GM18870 (cell line): ENCODE data around the gene SRCAP.

Source experiments
- ATAC-seq: cut with Tn5 transposase; IDR thresholded peaks from one replicate; pipeline ENCODE4 v1.9.1; 2021; ENCODE audit warnings: moderate library complexity; ENCODE audit not compliant: unreplicated experiment

Gene SRCAP

DNA sequence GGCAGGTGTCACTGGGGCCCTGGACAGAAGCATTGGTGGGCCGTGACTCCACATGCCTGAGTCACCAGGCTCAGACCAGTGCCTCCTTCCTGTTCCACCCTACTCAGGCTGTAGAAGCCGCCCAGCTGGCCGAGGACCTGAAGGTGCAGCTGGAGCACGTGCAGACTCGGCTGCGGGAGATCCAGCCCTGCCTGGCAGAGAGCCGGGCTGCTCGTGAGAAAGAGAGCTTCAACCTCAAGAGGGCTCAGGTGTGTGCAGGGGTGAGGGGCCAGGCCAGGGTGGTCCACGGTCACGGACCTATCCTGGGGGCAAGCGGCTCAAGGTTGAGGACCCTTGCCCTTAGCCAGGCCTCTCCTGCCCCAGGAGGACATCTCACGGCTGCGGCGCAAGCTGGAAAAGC, 72.8 kb downstream of the SRCAP start:
- ATAC-seq: no peak

DNA sequence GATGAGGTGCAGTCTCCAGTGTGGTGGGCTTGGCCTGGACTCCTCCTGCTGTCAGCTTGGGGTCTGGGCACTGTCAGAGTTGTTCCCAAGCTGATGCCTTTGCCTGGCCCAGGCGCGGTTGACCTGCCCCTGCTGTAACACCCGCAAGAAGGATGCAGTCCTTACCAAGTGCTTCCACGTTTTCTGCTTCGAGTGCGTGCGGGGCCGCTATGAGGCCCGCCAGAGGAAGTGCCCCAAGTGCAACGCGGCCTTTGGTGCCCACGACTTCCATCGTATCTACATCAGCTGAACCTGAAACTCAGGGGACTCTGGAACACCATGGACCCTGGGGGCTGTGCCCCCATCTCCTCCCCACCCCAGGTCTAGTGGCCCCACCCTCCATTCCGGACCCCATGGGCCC, 74.9 kb downstream of the SRCAP start:
- no peak for ATAC-seq

DNA sequence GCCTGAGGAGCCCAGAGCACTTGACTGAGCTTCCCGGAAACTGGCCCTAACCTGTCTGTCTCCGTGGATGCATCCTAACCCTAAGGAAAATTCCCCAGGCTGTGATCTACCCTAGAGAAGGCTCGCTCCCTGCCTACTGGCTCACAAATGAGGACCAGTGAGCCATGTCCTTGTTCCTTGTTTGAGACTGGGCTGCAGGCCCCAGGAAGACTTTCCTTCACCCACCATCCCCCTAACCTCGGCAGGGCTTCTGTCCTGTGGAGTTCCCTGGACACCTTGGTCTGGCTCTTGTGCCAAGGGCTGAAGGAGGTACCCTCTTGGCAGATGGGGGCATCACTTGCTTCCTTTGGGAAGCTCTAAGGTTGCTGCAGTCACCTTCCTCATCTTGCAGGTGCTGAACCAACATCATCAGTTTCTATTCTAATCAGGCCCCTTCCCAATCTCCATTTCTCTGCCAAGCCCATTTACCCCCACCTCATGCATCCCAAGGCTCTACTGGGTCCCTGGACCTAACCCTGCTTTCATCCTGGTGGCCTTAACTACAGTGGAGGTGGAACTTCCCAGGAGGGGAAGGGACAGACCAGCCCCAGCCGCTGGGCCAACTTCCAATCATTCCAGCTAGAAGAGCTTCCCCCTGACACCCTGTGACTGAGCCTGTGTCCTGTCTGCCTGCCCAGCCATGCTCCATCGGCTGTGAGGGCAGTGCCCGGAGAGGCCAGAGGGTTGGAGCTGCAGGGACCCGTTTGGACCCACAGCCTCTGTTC, 75.6 kb downstream of the SRCAP start:
- no peak for ATAC-seq

DNA sequence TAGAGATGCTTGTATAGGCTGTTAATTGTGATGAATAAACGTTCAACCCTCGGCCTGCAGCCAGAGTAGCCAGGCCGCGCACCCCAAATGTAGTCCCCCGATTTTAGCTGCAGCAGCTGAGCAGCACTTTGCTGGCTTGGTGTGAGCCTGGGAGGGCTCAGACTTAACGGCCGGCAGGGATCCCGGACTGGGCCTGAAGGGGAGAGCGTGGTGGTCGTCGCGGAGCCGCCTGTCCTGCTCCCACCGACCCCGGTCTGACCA, 76.1 kb downstream of the SRCAP start:
- ATAC-seq: no peak

DNA sequence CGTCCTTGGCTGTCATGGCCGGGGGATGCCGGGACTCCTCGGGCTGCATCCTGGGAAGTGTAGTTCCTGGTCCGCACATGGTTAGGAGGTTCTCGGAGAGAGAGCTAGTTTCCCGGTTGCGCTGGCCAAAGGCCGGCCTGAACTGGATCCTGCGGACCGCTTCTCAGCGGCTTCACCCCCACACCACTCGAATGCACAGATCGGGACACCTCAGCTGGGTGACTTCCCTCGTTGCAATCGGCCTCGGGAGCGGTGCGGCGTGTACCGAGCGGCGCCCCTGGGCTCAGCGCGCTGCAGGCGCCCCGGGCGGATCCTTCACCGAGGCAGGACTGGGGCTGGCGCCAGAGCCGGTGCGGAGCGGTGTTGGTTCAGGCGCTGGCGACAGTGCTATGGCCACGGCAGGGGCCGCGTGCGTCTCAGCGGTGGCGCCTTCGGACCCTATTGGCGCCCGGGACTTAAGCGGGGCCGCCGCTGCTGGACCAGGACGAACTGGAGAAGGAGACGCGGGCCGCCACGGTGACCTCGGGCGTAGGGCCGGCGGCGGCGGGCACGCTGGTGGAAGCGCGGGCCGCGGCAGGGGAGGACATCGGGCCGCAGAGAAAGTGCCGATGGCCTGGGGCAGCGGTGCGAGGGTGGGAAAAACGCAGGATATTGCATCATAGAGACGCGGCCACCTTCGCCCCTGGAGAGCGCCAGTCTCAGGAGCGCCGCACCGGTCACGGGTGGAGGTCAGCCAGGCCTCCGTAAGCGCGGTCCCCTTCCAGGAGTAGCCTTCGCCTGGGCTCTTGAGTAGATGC, 76.6 kb downstream of the SRCAP start:
- no peak for ATAC-seq

DNA sequence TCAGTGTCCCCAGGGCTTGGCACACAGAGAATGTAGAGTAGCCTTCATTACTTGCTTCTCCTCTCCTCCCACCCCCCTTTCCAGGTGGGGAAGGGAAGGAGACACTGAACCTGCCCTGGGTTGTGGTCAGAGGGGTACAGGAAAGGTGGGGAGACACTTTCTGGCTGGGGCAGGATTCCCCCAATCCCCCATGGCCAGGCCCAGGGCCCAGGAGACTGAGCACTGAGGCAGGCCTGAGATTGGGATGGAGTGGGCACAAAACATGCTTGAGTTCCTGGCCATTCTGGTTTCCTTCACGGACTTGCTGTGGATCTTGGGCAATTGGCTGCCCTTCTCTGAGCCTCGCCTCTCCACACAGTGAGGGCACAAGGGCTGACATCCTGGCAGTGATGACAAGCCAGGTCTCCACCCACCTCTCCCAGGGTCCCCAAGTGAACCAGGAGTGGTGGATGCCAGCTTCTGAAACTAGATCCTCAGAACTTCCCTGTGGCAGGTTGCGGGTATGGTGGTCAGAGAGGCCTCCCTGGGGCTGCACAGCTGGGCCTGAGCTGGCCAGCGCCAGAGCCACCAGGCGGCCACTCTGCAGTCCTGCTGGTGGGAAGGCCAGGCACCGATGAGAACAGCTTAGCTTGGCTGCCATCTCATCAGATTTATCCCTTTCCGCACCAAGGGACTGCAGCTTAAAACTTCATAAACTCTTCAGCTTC, 78.8 kb downstream of the SRCAP start:
- no peak for ATAC-seq

DNA sequence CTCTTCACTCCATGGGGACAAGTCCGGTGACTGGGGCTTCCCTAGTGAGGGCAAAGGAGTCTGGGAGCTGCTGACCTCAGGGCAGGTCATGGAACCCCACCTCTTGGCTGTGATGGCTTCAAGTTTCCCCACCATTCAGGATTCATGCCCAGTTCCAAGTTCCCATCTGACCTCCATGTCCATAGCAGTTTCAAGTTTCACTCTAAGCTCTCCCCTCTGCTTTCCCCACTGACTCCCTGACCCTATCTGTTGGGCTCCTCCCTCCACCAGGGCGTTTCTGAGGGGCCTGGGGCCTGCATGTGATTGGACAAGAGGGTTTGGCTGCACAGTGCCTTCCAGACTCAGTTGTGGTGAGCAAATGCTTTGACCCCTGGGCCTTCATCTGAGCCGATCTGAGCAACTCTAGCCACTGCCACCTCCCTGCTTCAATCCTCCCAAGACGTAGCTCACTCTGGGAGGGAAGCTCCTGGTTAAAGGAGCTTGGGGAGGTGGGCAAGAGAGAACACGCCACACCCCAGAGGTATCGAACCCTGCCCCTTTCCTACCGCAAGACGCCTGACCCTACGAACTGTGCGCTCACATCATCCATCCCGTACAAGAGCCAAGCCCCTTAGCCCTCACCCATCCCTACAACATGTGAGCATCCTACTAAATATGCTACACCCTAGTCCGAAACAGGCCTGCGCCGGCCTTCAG, 79.7 kb downstream of the SRCAP start:
- ATAC-seq: no peak

DNA sequence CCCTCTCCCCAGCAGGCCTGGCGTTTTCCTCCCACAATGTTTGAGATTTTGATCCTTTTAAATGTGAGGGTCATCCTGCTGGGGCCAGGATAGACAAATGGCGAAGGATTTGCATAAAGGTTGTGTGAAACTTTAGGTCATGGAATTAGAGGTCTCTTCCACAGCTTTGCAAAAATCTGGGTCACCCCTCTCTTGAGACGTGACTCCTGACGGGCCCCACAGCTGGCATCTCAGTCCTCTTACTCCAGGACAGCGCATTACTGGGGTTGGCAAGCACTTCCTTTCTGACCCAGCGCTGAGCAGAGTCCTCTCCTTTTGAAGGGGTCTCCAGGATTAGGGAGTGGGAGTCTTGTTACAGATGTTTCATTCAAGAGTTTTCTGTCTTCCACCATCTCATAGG, 80.6 kb downstream of the SRCAP start:
- ATAC-seq: no peak

DNA sequence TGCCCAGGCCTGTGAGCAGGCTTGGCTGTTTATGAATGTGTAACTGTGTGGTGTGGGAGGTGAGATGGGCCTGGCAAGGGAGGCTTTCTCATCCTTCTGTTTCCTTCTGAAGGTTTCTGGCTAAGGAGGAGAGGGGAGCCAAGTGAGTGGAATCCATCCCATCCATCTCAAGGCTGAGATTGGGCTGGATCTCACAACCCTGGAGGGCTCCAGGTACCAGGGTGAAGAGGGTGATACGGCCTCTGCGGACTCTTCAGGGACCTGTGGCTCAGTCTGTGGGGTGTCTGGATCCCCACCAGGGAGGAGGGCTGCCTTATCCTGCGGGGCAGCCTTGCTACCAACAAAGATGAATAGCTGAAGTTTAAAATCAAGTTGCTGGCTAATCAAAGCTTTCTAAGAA, 81.0 kb downstream of the SRCAP start:
- ATAC-seq: no peak

DNA sequence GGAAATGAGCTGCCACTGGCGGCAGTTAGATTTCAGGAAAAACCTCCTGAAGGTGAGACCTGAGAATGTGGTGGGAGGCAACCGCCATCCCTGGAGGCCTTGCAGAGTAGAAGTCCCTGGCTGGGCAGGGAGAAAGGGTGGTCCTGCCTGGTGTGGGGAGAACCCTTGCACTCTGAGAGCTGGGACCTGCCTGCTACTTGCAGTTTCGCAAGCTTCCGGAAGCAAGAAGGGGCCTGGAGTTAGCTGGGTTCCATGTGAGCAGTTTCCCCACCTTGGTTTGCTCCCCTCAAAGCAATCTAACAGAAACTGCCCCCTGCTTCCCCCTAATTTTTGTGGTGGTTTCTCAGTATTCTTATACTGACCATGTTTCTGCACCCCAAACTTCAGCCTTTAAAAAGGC, 81.6 kb downstream of the SRCAP start:
- ATAC-seq: no peak

DNA sequence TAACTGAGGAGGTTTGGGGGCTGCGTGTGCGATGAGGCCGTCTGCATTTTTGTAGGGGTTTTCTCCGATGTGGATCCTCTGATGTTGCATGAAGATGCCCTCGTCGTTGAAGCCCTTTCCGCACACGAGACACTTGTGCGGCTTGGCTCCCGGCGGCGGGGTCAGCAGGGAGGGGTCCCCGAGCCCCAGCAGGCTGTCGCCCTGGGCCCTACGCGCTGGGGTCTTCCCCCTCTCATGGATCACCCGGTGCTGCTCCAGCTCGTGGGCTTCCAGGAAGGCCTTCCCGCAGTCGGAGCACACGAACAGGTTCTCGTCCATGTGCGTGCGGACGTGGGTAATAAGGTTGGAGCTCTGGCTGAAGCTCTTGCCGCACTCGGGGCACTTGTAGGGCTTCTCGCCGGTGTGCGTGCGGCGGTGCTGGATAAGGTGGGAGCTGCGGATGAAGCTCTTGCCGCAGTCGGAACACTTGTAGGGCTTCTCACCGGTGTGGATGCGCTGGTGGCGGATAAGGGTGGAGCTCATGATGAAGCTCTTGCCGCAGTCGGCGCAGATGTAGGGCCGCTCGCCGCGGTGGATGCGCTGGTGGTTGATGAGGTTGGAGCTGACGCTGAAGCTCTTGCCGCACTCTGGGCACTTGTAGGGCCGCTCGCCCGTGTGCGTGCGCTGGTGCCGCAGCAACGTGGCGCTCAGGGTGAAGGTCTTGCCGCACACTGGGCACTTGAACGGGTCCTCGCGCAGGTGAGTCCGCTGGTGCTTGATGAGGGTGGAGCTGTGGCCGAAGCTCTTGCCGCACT, 83.7 kb downstream of the SRCAP start:
- ATAC-seq: no peak

DNA sequence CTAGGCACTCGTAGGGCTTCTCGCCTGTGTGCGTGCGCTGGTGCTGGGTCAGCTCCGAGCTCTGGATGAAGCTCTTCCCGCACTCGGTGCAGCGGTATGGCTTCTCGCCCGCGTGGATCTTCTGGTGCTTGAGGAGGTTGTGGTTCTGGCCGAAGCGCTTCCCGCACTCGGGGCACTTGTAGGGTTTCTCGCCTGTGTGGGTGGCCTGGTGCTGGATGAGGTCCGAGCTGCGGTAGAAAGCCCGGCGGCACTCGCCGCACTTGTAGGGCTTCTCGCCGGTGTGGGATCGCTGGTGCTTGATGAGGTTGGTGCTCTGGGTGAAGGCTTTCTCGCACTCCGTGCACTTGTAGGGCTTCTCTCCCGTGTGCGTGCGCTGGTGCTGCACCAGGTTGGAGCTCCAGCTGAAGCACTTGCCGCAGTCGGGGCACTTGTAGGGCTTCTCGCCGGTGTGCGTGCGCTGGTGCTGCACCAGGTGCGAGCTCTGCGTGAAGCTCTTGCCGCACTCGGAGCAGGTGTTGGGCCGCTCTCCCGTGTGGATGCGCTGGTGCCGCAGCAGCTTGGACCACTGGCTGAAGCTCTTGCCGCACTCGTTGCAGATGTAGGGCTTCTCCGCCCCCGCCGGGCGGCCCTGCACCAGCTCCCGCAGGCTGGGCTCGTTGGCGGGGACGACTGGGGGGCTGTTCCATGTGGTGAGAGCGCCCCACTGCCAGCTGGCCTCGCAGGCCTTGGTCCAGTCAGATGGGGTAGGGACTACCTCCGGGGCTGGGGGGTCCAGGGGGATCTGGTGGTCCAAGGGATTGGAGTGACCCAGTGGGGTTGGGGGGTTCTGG, 84.5 kb downstream of the SRCAP start:
- ATAC-seq: no peak

DNA sequence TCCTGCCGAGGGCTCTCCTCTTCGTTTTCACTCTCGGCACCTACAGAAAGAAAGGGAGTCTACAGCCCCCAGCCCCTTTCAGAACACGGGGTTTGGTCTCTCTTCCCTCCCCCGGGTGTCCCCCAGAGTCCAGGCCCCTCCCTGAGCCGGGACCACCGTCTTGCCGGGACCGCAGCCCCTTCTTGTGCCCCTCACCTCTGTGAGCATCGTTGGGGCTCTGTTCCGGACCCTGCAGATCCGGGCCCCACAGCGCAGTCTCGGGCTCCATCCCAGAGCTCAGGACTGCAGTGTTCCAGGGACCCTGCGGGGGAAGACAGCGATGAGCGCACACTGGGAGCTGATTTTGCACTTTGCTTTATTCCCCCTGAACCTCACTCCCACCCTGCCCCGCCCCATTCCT, 85.2 kb downstream of the SRCAP start:
- ATAC-seq: no peak

DNA sequence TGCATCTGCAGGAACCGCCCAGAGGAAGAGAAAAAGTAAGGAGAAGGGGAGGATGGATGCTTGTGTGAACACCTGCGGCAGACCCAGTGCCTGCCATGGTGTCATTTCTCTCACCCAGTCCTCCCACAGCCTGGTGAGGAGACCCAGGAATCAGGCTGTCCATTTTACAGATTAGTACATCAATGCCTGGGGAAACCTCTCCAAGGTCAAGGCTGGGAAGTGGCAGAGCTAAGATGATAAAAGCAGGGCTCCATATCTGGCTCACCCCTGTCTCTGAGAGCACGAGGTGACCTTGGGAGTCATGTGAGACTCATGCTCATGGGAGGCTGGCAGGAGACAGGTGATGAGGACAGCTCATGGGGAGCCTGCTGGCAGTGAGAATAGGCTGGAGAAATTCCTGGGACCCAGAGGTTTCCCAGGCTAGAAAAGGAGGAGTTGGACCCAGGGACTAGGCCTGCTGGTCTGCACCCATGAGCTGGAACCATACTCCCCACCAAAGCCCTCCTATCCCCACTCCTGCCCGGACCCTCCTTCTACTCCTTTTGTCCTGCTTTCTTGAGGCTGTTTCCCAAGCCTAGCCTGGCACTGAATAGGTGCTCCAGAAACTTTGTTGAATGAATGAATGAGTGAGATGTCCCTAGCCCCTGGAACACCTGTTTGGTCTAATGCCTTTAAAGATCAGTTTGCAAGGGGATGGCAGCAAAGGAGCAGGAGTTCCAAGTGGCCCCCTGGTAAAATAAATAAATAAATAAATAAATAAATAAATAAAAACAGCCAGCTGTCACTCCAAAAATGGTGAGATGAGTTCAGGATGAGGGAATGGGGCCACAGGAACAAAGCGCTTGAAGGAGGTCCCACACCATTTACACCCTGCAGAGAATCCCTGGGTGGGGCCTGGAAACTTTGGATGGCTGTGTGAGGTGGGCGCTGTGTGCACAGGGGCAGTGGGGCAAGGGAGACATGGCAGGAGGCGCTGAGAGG, 86.4 kb downstream of the SRCAP start:
- no peak for ATAC-seq

DNA sequence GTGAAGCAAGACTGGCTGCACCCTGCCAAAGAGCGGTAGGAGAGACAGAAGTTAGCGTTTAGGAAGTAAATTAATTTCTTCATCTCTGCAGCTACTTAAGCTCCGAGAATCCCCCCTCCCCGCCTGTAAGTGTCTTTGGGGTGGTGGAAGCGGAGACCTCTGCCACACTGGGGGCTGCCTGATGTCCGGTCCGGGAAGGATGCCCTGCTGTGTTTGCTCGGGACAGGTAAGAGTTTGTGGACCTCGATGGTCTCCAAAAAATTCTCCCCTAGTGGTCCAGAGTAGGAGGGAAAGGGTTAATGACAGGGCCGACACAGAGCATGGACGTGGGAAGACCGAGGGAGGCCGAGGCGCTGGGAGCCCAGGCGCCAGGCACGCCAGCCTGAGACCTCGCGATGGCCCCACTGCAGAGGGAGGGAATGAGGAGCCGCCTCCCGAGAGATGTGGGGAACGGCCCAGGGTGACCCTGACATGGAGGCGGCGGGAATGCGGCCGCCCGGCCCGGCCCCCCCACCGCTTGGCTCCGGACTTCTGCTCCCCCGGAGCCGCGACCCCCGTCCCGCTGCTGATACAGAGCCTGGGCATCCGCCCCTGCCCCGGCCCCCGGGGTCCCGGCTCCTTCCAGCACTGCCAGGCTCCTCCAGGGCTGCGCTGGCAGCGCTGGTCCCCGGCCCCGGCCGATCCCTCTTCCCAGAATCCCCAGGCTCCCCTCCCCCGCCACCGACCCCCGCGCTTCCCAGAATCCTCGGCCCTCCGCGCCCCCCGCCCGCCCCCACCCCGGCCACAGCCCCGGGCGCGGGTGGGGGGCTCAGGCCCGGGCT, 87.4 kb downstream of the SRCAP start:
- no peak for ATAC-seq

DNA sequence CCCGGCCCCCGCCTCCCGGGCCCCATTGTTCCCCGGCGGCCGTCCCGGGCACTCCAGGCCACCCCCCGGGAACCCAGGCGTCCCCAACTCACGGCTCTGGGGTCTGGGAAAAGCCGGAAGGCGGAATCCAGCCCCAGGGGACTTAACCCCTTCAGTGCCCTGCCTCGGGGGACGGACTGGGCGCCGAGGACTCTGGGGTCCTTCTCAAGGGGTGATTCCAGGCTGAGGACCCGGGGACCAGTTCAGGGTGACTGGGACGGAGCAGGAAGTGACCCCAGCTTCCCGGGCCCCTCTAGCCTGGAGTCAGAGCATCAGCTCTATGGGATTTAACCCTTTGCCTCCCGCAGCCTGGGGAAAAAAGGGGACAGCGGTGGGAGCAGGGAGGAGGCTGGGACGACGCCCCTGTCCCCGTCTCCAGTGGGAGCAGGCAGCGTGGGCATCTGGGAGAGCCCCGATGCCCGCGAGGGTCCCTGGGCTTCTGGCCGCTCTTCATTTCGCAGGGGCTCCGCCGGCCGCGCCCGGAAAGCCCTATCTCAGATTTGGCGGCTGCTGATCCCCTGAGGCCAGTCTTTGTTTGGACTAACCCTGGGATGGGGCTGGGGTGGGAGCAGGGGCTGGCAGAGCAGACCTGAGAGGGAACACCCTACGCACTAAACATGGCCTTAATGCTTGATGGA, 88.1 kb downstream of the SRCAP start, which contains the start of gene ZNF629:
ZNF629 (minus strand) TSS at position 270 of the 677 bp plus-strand sequence. CDS start 2,723 bp downstream, outside the sequence.
- no peak for ATAC-seq
